Lower leg skin (tissue), 4 donors: ENCODE measurements around the gene IFT88. TPM values are rescaled to one million over a fixed set of nuclear protein-coding genes. Genes with fewer than 3 reads are reported as not detected.

Source experiments
- DNase-seq, 2 donors: peaks; one replicate each; pipeline ENCODE4 v3.0.0-alpha.2; 2019; ENCODE audit warnings: low spot score in 2 of 2
- H3K4me3 ChIP-seq: fragments of 200-600 bp; sonication (generic); 2 replicates; pipeline ENCODE4 v1.5.1; 2017; ENCODE audit warnings: mild to moderate bottlenecking, low read depth; ENCODE audit not compliant: poor library complexity, severe bottlenecking
- CTCF ChIP-seq, 3 donors: fragments of 450-650 bp; IDR thresholded peaks; one replicate each; pipeline ENCODE4 v1.5.1; 2016; ENCODE audit warnings: antibody characterized with exemption in 3 of 3, mild to moderate bottlenecking in 3 of 3, moderate library complexity in 2 of 3
- POLR2A ChIP-seq, 2 donors: fragments of 450-650 bp; IDR thresholded peaks; one replicate each; pipeline ENCODE4 v1.6.1; 2016 to 2017; ENCODE audit warnings: antibody characterized with exemption in 2 of 2, mild to moderate bottlenecking in 1 of 2, moderate library complexity in 1 of 2
- WGBS, 2 donors: methylation state at CpG; one replicate each; pipeline ENCODE4 v1.1.5; 2018; 5-methylcytosine and 5-hydroxymethylcytosine counted together
- intact Hi-C: fragments of 100-400 bp; cut with DNase I; formaldehyde crosslinking; loops from one replicate; pipeline ENCODE4 v1.15.0; 2023; ENCODE audit warnings: low total_unique reads
- total RNA-seq, 4 donors: library from RNA; depleted of rRNA; stranded (reverse); fragments of >200 nt; gene quantifications; one replicate each; pipeline ENCODE4 v1.1.0, GENCODE V29; 2016

IFT88 gene
- total RNA-seq, 4 donors from 2014 or later = 3.5 to 8.0 (median 6.9) TPM

- H3K4me3 ChIP-seq = no peak overlapping the region
- DNase-seq = no peak
- 76 to 87% methylated on average over 12 of the region's 12 CpGs for WGBS, 2 donors
- intact Hi-C loops = loop anchor here (10.0 kb wide), 1 partner anchor 96 kb away; no protein-coding TSS in a partner anchor
- no peak for TF ChIP-seq POLR2A (IDR thresholded peaks at IDR 0.05)
- no peak for TF ChIP-seq CTCF (IDR thresholded peaks at IDR 0.05)
Measured at GRCh38 chr13:20718958-20719566, 152.1 kb downstream of the IFT88 start.

GRCh38 chr13:20719783-20720182, 152.8 kb downstream of the IFT88 start:
- no peak overlapping the region for H3K4me3 ChIP-seq
- no peak for DNase-seq
- intact Hi-C loops = loop anchor here (10.0 kb wide), 1 partner anchor 95 kb away; no protein-coding TSS in a partner anchor
- 80 to 91% methylated on average over 13 of the region's 13 CpGs for WGBS, 2 donors
- TF ChIP-seq CTCF (IDR thresholded peaks at IDR 0.05) = no peak
- TF ChIP-seq POLR2A (IDR thresholded peaks at IDR 0.05) = no peak

GRCh38 chr13:20720499-20720898, 153.5 kb downstream of the IFT88 start:
- TF ChIP-seq POLR2A (IDR thresholded peaks at IDR 0.05) = no peak
- TF ChIP-seq CTCF (IDR thresholded peaks at IDR 0.05) = no peak
- intact Hi-C loops = no loop called here
- 84 to 90% methylated on average over 11 of the region's 11 CpGs for WGBS, 2 donors
- no peak for DNase-seq
- no peak overlapping the region for H3K4me3 ChIP-seq

GRCh38 chr13:20721058-20721453, 154.1 kb downstream of the IFT88 start:
- intact Hi-C loops = no loop called here
- DNase-seq = no peak
- 63 to 71% methylated on average over 15 to 16 of the region's 16 CpGs for WGBS, 2 donors
- no peak overlapping the region for H3K4me3 ChIP-seq
- no peak for TF ChIP-seq CTCF (IDR thresholded peaks at IDR 0.05)
- no peak for TF ChIP-seq POLR2A (IDR thresholded peaks at IDR 0.05)

GRCh38 chr13:20721454-20722357, 154.7 kb downstream of the IFT88 start:
- intact Hi-C loops = no loop called here
- TF ChIP-seq POLR2A (IDR thresholded peaks at IDR 0.05) (no peak), CTCF (IDR thresholded peaks at IDR 0.05) (no peak)
- 16 to 29% methylated on average over 62 to 76 of the region's 81 CpGs for WGBS, 2 donors
- no peak overlapping the region for H3K4me3 ChIP-seq
- no peak for DNase-seq
